ENCODE measurements around the gene TYW1. TPM values are rescaled to one million over a fixed set of nuclear protein-coding genes. Genes with fewer than 3 reads are reported as not detected.
"Not testable (repeated sequence)": the region's sequence is repeated elsewhere in the genome, so short reads cannot be mapped to it uniquely, and the experiment has no call there.

TYW1 gene
- total RNA-seq, 1 donor from 2014 or later = 21.9 TPM

GRCh38 chr7:67260166-67260586 lies 263.5 kb downstream of the TYW1 start:
- H3K27me3 ChIP-seq (ENCODE audit: control insufficient read depth in 3 of 3, insufficient read depth in 3 of 3, low read length in 3 of 3); H3K4me1 ChIP-seq (ENCODE audit: control insufficient read depth in 3 of 3, insufficient read depth in 3 of 3, low read length in 3 of 3); H3K4me3 ChIP-seq (ENCODE audit: low read length in 3 of 3); H3K27ac ChIP-seq (ENCODE audit: low read depth, low read length); H3K36me3 ChIP-seq (ENCODE audit: control insufficient read depth in 3 of 3, insufficient read depth in 3 of 3, low read length in 3 of 3); H3K9me3 ChIP-seq (ENCODE audit: control insufficient read depth in 3 of 3, low read length in 3 of 3); H3K9ac ChIP-seq (ENCODE audit: low read depth in 1 of 3, low read length in 3 of 3): not testable (repeated sequence)

GRCh38 chr7:67264000-67264399 lies 267.4 kb downstream of the TYW1 start:
- not testable (repeated sequence) for H3K36me3 ChIP-seq (ENCODE audit: control insufficient read depth in 3 of 3, insufficient read depth in 3 of 3, low read length in 3 of 3); H3K4me1 ChIP-seq (ENCODE audit: control insufficient read depth in 3 of 3, insufficient read depth in 3 of 3, low read length in 3 of 3); H3K27me3 ChIP-seq (ENCODE audit: control insufficient read depth in 3 of 3, insufficient read depth in 3 of 3, low read length in 3 of 3); H3K4me3 ChIP-seq (ENCODE audit: low read length in 3 of 3); H3K9me3 ChIP-seq (ENCODE audit: control insufficient read depth in 3 of 3, low read length in 3 of 3); H3K9ac ChIP-seq (ENCODE audit: low read depth in 1 of 3, low read length in 3 of 3); H3K27ac ChIP-seq (ENCODE audit: low read depth, low read length)

DNA sequence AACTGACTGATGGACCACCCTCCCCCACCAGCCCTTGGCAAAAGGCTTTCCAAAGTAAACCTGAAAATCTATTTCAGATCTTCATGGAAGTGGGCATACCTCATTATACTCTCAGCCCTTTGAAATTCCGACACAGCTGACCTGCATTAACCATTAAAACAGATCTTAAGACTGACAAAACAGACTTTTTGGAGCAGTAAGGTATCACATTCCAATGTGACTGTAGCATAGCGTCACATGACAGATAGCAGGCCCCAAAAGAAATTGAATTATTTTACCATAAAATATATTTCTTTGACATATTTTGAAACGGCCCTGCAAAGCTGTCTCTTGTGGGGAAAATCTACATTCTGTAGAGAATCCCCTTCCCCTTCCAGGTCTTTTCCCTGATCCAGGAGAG lies 269.4 kb downstream of the TYW1 start:
- not testable (repeated sequence) for H3K9ac ChIP-seq (ENCODE audit: low read depth in 1 of 3, low read length in 3 of 3); H3K27ac ChIP-seq (ENCODE audit: low read depth, low read length); H3K4me1 ChIP-seq (ENCODE audit: control insufficient read depth in 3 of 3, insufficient read depth in 3 of 3, low read length in 3 of 3); H3K4me3 ChIP-seq (ENCODE audit: low read length in 3 of 3); H3K9me3 ChIP-seq (ENCODE audit: control insufficient read depth in 3 of 3, low read length in 3 of 3); H3K27me3 ChIP-seq (ENCODE audit: control insufficient read depth in 3 of 3, insufficient read depth in 3 of 3, low read length in 3 of 3); H3K36me3 ChIP-seq (ENCODE audit: control insufficient read depth in 3 of 3, insufficient read depth in 3 of 3, low read length in 3 of 3)

- H3K9me3 ChIP-seq (ENCODE audit: control insufficient read depth in 3 of 3, low read length in 3 of 3) = no peaks in the 10 kb centered on the region
- no peak overlapping the region for H3K27ac ChIP-seq (ENCODE audit: low read depth, low read length)
- no peak overlapping the region for H3K4me3 ChIP-seq (ENCODE audit: low read length in 3 of 3)
- no peaks in the 10 kb centered on the region for H3K27me3 ChIP-seq (ENCODE audit: control insufficient read depth in 3 of 3, insufficient read depth in 3 of 3, low read length in 3 of 3)
- no peaks in the 10 kb centered on the region for H3K36me3 ChIP-seq (ENCODE audit: control insufficient read depth in 3 of 3, insufficient read depth in 3 of 3, low read length in 3 of 3)
- no peak overlapping the region for H3K9ac ChIP-seq (ENCODE audit: low read depth in 1 of 3, low read length in 3 of 3)
- no peaks in the 10 kb centered on the region for H3K4me1 ChIP-seq (ENCODE audit: control insufficient read depth in 3 of 3, insufficient read depth in 3 of 3, low read length in 3 of 3)
Observed at GRCh38 chr7:67267914-67268313, 271.3 kb downstream of the TYW1 start.

DNA sequence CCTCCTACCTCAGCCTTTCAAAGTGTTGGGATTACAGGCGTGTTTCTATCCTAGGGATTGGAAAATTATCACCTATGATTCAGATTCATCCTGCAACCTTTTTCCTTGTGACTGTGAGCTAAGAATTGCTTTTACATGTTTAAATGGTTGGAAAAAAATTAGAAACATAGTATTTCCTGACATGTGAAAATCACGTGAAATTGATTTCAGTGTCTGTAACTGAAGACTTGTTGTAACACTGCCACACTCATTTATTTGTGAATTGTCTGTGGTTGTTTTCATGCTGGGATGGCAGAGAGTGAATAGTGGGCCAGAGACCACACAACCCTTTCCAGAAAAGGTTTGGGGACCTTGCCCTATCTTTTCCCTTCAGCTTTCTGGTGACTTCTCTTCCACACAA lies 273.3 kb downstream of the TYW1 start:
- H3K9ac ChIP-seq (ENCODE audit: low read depth in 1 of 3, low read length in 3 of 3); H3K4me3 ChIP-seq (ENCODE audit: low read length in 3 of 3); H3K27ac ChIP-seq (ENCODE audit: low read depth, low read length); H3K27me3 ChIP-seq (ENCODE audit: control insufficient read depth in 3 of 3, insufficient read depth in 3 of 3, low read length in 3 of 3); H3K4me1 ChIP-seq (ENCODE audit: control insufficient read depth in 3 of 3, insufficient read depth in 3 of 3, low read length in 3 of 3); H3K9me3 ChIP-seq (ENCODE audit: control insufficient read depth in 3 of 3, low read length in 3 of 3); H3K36me3 ChIP-seq (ENCODE audit: control insufficient read depth in 3 of 3, insufficient read depth in 3 of 3, low read length in 3 of 3): not testable (repeated sequence)

Small RNA genes within 50 kb of the gene (small RNA-seq; reads per million reads assigned to genes)
- gene AC073089.1 (not detected), gene MIR4650-1 (not detected), gene RN7SL43P (not detected)

Other genes with a start within 250 kb of the TYW1 start
- 39.7 TPM for gene TMEM248, start 75.6 kb upstream of the TYW1 start, total RNA-seq
- gene SBDS, start 1.2 kb upstream of the TYW1 start, total RNA-seq = 98.6 TPM